Loucy (cell line): ENCODE data around the gene C9orf78.

Source experiments
- EZH2phosphoT487 ChIP-seq: fragments of 200-600 bp; IDR thresholded peaks from 2 replicates; pipeline ENCODE4 v1.6.1; 2018; ENCODE audit warnings: antibody characterized with exemption, mild to moderate bottlenecking, moderate library complexity, borderline replicate concordance
- TF ChIP-seq, protein P1 (sequence below): fragments of 200-600 bp; sonication (generic); conservative IDR thresholded peaks from 2 replicates; pipeline ENCODE4 v1.5.1; 2014; ENCODE audit warnings: mild to moderate bottlenecking, antibody characterized with exemption, low read length

DNA sequence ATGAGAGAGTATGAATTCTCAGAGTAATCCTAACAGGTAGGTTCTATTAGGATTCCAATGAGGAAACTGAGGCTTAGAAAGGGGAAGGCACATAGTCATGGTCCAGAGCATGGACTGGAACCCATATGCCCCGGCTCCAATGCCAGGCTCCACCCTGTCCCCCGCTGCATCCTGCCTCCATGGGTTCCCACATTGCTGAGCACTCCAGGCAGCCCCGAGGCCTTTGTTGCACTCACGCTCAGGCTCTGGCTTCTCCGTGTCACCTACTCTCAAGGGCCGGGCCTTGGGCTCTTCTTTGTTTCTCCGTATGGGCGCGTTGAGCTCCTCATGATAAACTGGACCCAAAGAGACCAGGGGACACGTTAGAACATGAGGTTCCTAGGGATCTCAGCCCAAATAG is 6.1 kb downstream of the C9orf78 start:
- TF ChIP-seq, protein P1, sequence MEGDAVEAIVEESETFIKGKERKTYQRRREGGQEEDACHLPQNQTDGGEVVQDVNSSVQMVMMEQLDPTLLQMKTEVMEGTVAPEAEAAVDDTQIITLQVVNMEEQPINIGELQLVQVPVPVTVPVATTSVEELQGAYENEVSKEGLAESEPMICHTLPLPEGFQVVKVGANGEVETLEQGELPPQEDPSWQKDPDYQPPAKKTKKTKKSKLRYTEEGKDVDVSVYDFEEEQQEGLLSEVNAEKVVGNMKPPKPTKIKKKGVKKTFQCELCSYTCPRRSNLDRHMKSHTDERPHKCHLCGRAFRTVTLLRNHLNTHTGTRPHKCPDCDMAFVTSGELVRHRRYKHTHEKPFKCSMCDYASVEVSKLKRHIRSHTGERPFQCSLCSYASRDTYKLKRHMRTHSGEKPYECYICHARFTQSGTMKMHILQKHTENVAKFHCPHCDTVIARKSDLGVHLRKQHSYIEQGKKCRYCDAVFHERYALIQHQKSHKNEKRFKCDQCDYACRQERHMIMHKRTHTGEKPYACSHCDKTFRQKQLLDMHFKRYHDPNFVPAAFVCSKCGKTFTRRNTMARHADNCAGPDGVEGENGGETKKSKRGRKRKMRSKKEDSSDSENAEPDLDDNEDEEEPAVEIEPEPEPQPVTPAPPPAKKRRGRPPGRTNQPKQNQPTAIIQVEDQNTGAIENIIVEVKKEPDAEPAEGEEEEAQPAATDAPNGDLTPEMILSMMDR = no peak
- no peak for TF ChIP-seq EZH2phosphoT487
